ENCODE measurements around the gene NFATC2.

Gene NFATC2

GRCh38 chr20:51368461-51369211 is 173.9 kb downstream of the NFATC2 start:
- DNase-seq: no peak

- DNase-seq: no peak
Measured at GRCh38 chr20:51366155-51366886, 176.2 kb downstream of the NFATC2 start.

GRCh38 chr20:51365670-51366069 is 176.8 kb downstream of the NFATC2 start:
- no peak for DNase-seq

- DNase-seq: no peak
Measured at GRCh38 chr20:51363813-51364212, 178.7 kb downstream of the NFATC2 start.

- DNase-seq: no peak
Measured at GRCh38 chr20:51363378-51363777, 179.1 kb downstream of the NFATC2 start.

- no peak for DNase-seq
Measured at GRCh38 chr20:51362254-51362653, 180.3 kb downstream of the NFATC2 start.

- DNase-seq: no peak
Measured at GRCh38 chr20:51361258-51361657, 181.3 kb downstream of the NFATC2 start.

GRCh38 chr20:51360451-51361201 is 181.9 kb downstream of the NFATC2 start:
- DNase-seq: no peak

GRCh38 chr20:51359947-51360346 is 182.6 kb downstream of the NFATC2 start:
- no peak for DNase-seq

GRCh38 chr20:51359401-51359800 is 183.1 kb downstream of the NFATC2 start:
- DNase-seq: no peak

GRCh38 chr20:51358032-51358724 is 184.3 kb downstream of the NFATC2 start:
- DNase-seq: no peak

GRCh38 chr20:51357543-51357942 is 185.0 kb downstream of the NFATC2 start:
- DNase-seq: no peak

- no peak for DNase-seq
Measured at GRCh38 chr20:51356871-51357270, 185.6 kb downstream of the NFATC2 start.

GRCh38 chr20:51354769-51355319 is 187.7 kb downstream of the NFATC2 start:
- no peak for DNase-seq

- DNase-seq: no peak
Measured at GRCh38 chr20:51354191-51354768, 188.2 kb downstream of the NFATC2 start.

GRCh38 chr20:51353491-51353890 is 189.0 kb downstream of the NFATC2 start:
- no peak for DNase-seq

- DNase-seq: no peak
Measured at GRCh38 chr20:51352791-51353190, 189.7 kb downstream of the NFATC2 start.

- DNase-seq: no peak
Measured at GRCh38 chr20:51350941-51351631, 191.4 kb downstream of the NFATC2 start.

- no peak for DNase-seq
Measured at GRCh38 chr20:51348876-51349275, 193.6 kb downstream of the NFATC2 start.

GRCh38 chr20:51347831-51348230 is 194.7 kb downstream of the NFATC2 start:
- DNase-seq: no peak

- no peak for DNase-seq
Measured at GRCh38 chr20:51346686-51347485, 195.6 kb downstream of the NFATC2 start.
